H1 (cell line): Measurements from ENCODE around the gene GNG12. TPM values are rescaled to one million over a fixed set of nuclear protein-coding genes. Genes with fewer than 3 reads are reported as not detected.

Source experiments
- CTBP2 ChIP-seq: IDR thresholded peaks from 2 replicates; pipeline ENCODE4 v1.7.0; 2011; ENCODE audit warnings: borderline replicate concordance, mild to moderate bottlenecking, moderate library complexity, mixed read lengths, low read length; ENCODE audit not compliant: insufficient read depth, insufficient read length
- EGR1 ChIP-seq: IDR thresholded peaks from 2 replicates; pipeline ENCODE4 v1.6.1; 2011; ENCODE audit warnings: low read depth, low read length, borderline replicate concordance
- FOSL1 ChIP-seq: IDR thresholded peaks from 2 replicates; pipeline ENCODE4 v1.6.1; 2011; ENCODE audit warnings: mild to moderate bottlenecking, low read depth, low read length, moderate library complexity; ENCODE audit not compliant: insufficient read depth
- KDM1A ChIP-seq: fragments of 200-600, 300-600 bp; sonication (generic); IDR thresholded peaks from 2 replicates; pipeline ENCODE4 v1.7.1; 2016; ENCODE audit warnings: mild to moderate bottlenecking, low read length, borderline replicate concordance
- SP1 ChIP-seq: IDR thresholded peaks from 2 replicates; pipeline ENCODE4 v1.6.1; 2011; ENCODE audit warnings: low read depth, low read length
- TEAD4 ChIP-seq: IDR thresholded peaks from 2 replicates; pipeline ENCODE4 v1.6.1; 2012; ENCODE audit warnings: low read depth, low read length, inconsistent platforms, mixed read lengths
- polyA plus RNA-seq, 7 experiments: library from polyadenylated mRNA; depleted of rRNA in 3 of 7; stranded (reverse) in 5 of 7; unstranded in 2 of 7; fragments of >200 nt in 5 of 7; fragments of 200-250 nt in 2 of 7; gene quantifications; 1 replicate in 5 of 7; 2 replicates in 1 of 7; 4 replicates in 1 of 7; pipeline versions ENCODE4 v1.2.1 to v1.2.3, GENCODE V29; 2011 to 2013; ENCODE audit warnings: missing spikeins in 2 of 7, mixed read lengths in 2 of 7
- total RNA-seq: library from RNA; stranded (reverse); fragmentation: NEBNext Ultra II Directional; extraction: Animal tissue kit (Norgen Biotek cat#: 25700); gene quantifications from 2 replicates; pipeline ENCODE4 v1.2.1, GENCODE V29; 2021
- TF ChIP-seq, protein P1 (sequence below): IDR thresholded peaks from 2 replicates; pipeline ENCODE4 v1.6.1; 2012; ENCODE audit warnings: inconsistent platforms

Gene GNG12
- total and polyA plus RNA-seq, 2 of the 8 experiments (the other 6 are each of a cell fraction or from before 2014, with no cell fraction given) = 11.4 to 35.8 TPM

DNA sequence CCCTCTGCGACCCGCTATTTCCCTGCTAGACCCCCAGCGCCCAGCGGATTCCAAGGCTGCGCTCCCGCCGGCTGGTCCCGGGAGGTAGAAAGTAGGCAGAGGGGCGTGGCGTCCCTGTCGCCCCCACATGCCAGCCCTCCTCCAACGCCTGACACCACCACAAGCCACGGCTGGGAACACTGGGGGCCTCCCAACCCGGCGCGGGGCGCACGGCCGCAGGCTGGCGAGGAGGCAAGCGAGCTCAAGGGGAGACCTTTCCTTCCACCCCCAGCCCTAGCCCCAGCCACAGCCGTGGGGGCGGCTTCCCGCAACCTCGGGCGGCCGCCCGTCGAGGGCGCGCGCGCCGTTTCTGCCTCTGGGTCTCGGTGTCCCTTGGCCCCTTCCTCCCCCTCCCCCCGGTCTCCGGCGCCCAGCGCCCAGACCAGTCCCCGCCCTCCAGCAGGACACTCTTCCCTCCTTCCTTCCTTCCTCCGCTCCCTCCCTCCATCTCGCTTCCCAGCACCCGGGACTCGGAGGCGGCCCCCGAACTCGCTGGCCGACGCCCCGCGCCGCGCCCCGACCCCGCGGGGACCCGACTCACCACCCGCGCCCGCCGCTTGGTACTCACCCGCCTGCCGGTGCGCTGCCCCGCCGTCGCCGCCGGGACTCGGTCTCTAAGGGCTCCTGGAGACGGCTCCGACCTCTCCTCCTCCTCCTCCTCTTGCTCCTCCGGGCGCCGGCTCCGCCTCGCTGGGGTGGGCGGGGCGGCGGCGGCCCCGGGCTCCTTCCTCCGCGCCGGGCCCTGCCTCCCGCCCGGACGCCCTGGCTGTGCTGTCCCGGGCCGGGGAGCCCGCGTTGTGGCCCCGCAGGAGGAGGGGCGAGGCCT lies at the start of gene GNG12 (continued):
- TF ChIP-seq EGR1 (peak; percentile 79; the same call in 1 of the 2 replicates), KDM1A (peak; percentile 29; the same call in 1 of the 2 replicates), FOSL1 (no peak), CTBP2 (peak; percentile 76), TEAD4 (peak; percentile 6; the same call in 1 of the 2 replicates), SP1 (0 out of 2 replicates have a peak, but pooled peaks have one; percentile 16)
- TF ChIP-seq, protein P1, sequence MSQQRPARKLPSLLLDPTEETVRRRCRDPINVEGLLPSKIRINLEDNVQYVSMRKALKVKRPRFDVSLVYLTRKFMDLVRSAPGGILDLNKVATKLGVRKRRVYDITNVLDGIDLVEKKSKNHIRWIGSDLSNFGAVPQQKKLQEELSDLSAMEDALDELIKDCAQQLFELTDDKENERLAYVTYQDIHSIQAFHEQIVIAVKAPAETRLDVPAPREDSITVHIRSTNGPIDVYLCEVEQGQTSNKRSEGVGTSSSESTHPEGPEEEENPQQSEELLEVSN = 0 out of 2 replicates have a peak, but pooled peaks have one; percentile 22
